Hippocampal formation (tissue), 2 donors: ENCODE data around the gene RARS1.

Source experiments
- DNase-seq, 2 donors: peaks; one replicate each; lab custom pipeline; 2025; lab: John Stamatoyannopoulos, UW

Gene RARS1

DNA sequence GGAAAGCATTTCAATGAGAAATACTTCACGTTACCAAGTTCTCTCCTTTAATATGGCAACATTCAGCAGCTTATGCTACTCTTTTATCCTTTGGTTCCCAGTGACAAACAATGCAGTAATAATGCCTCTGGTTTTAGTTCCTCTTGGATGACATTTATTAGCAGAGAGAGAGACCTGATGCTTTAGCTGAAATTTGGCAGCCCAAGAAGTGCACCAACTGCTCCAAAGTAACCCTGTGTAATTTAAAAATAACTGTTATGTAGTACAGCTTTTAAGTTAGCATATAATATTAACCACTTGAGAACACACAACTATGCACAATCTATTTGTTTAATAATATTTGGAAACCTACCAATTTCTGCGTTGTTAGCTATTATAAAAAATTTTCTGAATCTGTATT is 71.1 kb downstream of the RARS1 start:
- no peak for DNase-seq

DNA sequence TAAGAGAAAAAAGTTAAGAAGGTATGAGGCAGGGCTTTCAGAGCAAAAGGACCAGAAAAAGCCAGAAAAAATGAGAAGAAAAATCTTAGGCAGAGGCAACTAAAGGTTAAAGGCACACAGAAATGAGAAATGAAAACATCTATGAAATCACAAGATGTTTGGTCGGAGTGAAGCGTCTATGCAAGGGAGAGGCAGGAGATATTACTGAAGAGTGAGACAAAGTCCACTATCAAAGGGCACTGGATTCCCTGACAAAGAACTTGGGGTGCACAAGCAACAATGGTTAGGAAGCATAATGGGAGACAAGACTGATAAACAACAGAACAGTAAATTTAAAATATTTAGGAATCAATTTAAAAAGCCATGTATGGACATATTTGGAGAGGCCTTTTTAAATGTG is 76.0 kb downstream of the RARS1 start:
- DNase-seq, result no peak

DNA sequence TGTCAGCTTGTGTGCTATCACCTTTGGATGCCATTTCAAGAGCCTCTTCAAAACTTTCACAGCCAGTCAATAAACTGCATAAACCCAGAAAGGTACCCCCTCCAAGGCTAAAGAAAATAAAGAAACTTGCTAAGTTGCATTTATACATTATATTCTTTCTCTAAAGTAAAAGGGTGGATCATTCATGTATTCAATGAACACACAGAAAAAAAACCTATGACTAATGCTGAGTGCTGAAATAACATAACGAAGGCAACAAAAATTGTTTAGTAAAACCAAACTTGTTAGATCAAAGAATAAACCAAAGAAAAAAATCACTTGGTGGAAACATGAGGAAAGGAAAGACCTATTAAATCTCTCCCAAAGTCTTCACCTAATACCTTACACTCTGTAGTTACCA is 77.7 kb downstream of the RARS1 start:
- no peak for DNase-seq

DNA sequence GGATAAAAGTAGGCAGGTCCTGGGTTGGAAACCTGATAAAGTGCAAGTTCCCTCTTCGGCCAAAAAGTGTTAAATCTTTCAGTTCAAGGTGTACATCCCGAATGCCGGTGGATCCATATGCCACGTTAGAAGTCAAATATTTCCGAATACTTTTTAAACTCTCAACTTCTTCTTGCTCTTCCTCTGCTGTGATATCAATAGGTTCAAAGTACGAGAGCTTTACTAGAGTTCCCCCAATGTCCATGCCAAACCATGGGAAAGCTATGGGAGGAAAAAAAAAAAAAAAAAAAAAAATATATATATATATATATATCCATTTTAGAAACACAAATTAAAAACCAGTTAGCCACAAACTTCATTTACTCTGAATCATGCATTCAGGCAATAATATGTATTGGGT is 82.5 kb downstream of the RARS1 start:
- no peak for DNase-seq
